Heart left ventricle (tissue), 16 donors: Measurements from ENCODE around the gene MSH3. TPM values are rescaled to one million over a fixed set of nuclear protein-coding genes. Genes with fewer than 3 reads are reported as not detected.

Experiments used
- ATAC-seq, 4 donors: fragments of 200-7000 bp; cut with Tn5 transposase; one replicate each; pipeline ENCODE4 v1.9.1; 2020 to 2022; ENCODE audit warnings: moderate library complexity in 4 of 4, mild to moderate bottlenecking in 3 of 4, moderate number of reproducible peaks in 1 of 4
- DNase-seq, 5 donors: peaks; one replicate each; pipeline ENCODE4 v3.0.0-alpha.2; 2020
- H3K27ac ChIP-seq, 12 donors: fragments of 200-600 bp; sonication (generic) in 4 of 12; one replicate each; pipeline versions ENCODE4 v1.5.0 to v1.8.0; 2016 to 2022; ENCODE audit warnings: mild to moderate bottlenecking in 2 of 12
- H3K27me3 ChIP-seq, 9 donors: fragments of 200-600 bp; sonication (generic) in 2 of 9; one replicate each; pipeline versions ENCODE4 v1.5.1 to v1.8.0; 2016 to 2022; ENCODE audit warnings: mild to moderate bottlenecking in 3 of 9
- H3K36me3 ChIP-seq, 9 donors: fragments of 200-600 bp; sonication (generic) in 2 of 9; one replicate each; pipeline versions ENCODE4 v1.5.0 to v1.8.0; 2018 to 2022; ENCODE audit warnings: mild to moderate bottlenecking in 2 of 9
- H3K4me1 ChIP-seq, 12 donors: fragments of 200-600 bp; sonication (generic) in 4 of 12; one replicate each; pipeline versions ENCODE4 v1.5.0 to v1.8.0; 2016 to 2022; ENCODE audit warnings: mild to moderate bottlenecking in 3 of 12
- H3K4me3 ChIP-seq, 12 donors: fragments of 200-600 bp; sonication (generic) in 4 of 12; one replicate each; pipeline versions ENCODE4 v1.5.0 to v1.8.0; 2017 to 2022; ENCODE audit warnings: mild to moderate bottlenecking in 9 of 12, moderate library complexity in 4 of 12
- H3K9me3 ChIP-seq, 12 donors: fragments of 200-600 bp; sonication (generic) in 4 of 12; one replicate each; pipeline versions ENCODE4 v1.5.0 to v1.8.0; 2016 to 2022; ENCODE audit warnings: mild to moderate bottlenecking in 1 of 12
- CTCF ChIP-seq, 12 donors: fragments of 200-600 bp; sonication (generic) in 4 of 12; IDR thresholded peaks; one replicate each; pipeline versions ENCODE4 v1.5.0 to v1.8.0; 2018 to 2022; ENCODE audit warnings: antibody characterized with exemption in 12 of 12, mild to moderate bottlenecking in 5 of 12
- POLR2A ChIP-seq, 2 donors: fragments of 450-650 bp; IDR thresholded peaks; one replicate each; pipeline ENCODE4 v1.6.1; 2017; ENCODE audit warnings: antibody characterized with exemption in 2 of 2, mild to moderate bottlenecking in 2 of 2, moderate library complexity in 2 of 2
- WGBS, 4 donors: extraction: QIAGEN DNeasy Blood & Tissue Kit in 2 of 4; methylation state at CpG; one replicate each; pipeline versions ENCODE4 v1.1.5 to v1.1.7; 2013 to 2018; 5-methylcytosine and 5-hydroxymethylcytosine counted together
- intact Hi-C, 10 donors: fragments of 100-400 bp; cut with DNase I; formaldehyde crosslinking; loops; one replicate each; pipeline versions ENCODE4 v1.11.1 to v1.14.2; 2022
- polyA plus RNA-seq, 2 donors: library from polyadenylated mRNA; stranded (reverse); fragments of 200-250 nt; gene quantifications; one replicate each; pipeline ENCODE4 v1.2.3, GENCODE V29; 2013
- total RNA-seq, 9 donors: library from RNA; depleted of rRNA in 2 of 9; stranded (reverse); fragments of >200 nt in 2 of 9; fragmentation: NEBNext Ultra II Directional in 3 of 9; extraction: Animal tissue kit (Norgen Biotek cat#: 25700) in 3 of 9; gene quantifications; one replicate each; pipeline versions ENCODE4 v1.1.0 to v1.2.4, GENCODE V29; 2016 to 2023
- donor health status: ischemic (EF 13 %, LVEDD 7.1; RV severe dilation, severe dysfunction).
- donor health status: healthy with polysubstance abuse.
- donor health status: DM: no; HTN: yes; CAD: no.
- donor health status: DM: no; HTN: no; CAD: no.
- donor health status: ischemic (EF 25% LVEDD 6.9; RV normal size, moderate dysfunction).
- donor health status: ischemic (EF 25% LVEDD 5.7; RV mildly dilated, moderate dysfunction).
- donor health status: healthy.
- donor health status: DM: yes; HTN: yes; CAD: no.
- donor health status: ischemic (EF 35%, LVEDD 5.7; RV mildly dilated, moderate dysfunction).
- donor health status: nonischemic (EF 11% LVEDD 7.7; RV severe dilation, severe dysfunction).
- donor health status: DM: yes; HTN: yes; CAD: no.
- donor health status: PGD.
- donor health status: ischemic (EF 29% LVEDD 5.4; RV normal size, mild dysfunction).
- donor health status: nonischemic (EF 23%, LVEDD 6.1; RV moderate dilation, normal function).

MSH3 gene
- total and polyA plus RNA-seq, 11 donors = 2.9 to 15.8 (median 8.4) TPM

GRCh38 chr5:80744149-80744548, 89.7 kb downstream of the MSH3 start:
- H3K27me3 ChIP-seq = no peaks in the 10 kb centered on the region
- DNase-seq (no peak), ATAC-seq (no peak)
- no peak overlapping the region for H3K4me3 ChIP-seq
- H3K9me3 ChIP-seq = peaks cover 0 to 5% (median 0%) of the 10 kb centered on the region in 12 donors
- H3K27ac ChIP-seq = no peak overlapping the region
- WGBS, 4 donors = 97 to 98% (median 98%) methylated on average over 2 of the region's 2 CpGs
- intact Hi-C loops = no loop called here
- TF ChIP-seq CTCF (IDR thresholded peaks at IDR 0.05) (no peak), POLR2A (IDR thresholded peaks at IDR 0.05) (no peak)
- H3K36me3 ChIP-seq = peaks cover 0 to 58% (median 46%) of the 10 kb centered on the region in 9 donors
- peaks cover 0 to 11% (median 0%) of the 10 kb centered on the region in 12 donors for H3K4me1 ChIP-seq

- H3K4me3 ChIP-seq = no peak overlapping the region
- H3K27me3 ChIP-seq = no peaks in the 10 kb centered on the region
- intact Hi-C loops = no loop called here
- ATAC-seq (no peak), DNase-seq (no peak)
- peaks cover 0 to 5% (median 0%) of the 10 kb centered on the region in 12 donors for H3K9me3 ChIP-seq
- TF ChIP-seq CTCF (IDR thresholded peaks at IDR 0.05) (no peak), POLR2A (IDR thresholded peaks at IDR 0.05) (no peak)
- WGBS, 4 donors = 87 to 100% (median 97%) methylated on average over 1 of the region's 1 CpG
- H3K36me3 ChIP-seq = peaks cover 0 to 58% (median 46%) of the 10 kb centered on the region in 9 donors
- no peak overlapping the region for H3K27ac ChIP-seq
- peaks cover 0 to 10% (median 0%) of the 10 kb centered on the region in 12 donors for H3K4me1 ChIP-seq
These were observed 91.0 kb downstream of the MSH3 start for GRCh38 chr5:80745490-80745889.

- H3K27ac ChIP-seq = no peak overlapping the region
- no peaks in the 10 kb centered on the region for H3K27me3 ChIP-seq
- H3K4me1 ChIP-seq = no peaks in the 10 kb centered on the region
- peaks cover 0 to 56% (median 40%) of the 10 kb centered on the region in 9 donors for H3K36me3 ChIP-seq
- intact Hi-C loops = no loop called here
- no peak overlapping the region for H3K4me3 ChIP-seq
- 94 to 96% (median 95%) methylated on average over 3 of the region's 3 CpGs for whole genome bisulfite sequencing, 4 donors
- DNase-seq = no peak
- no peak for ATAC-seq
- no peak for TF ChIP-seq CTCF (IDR thresholded peaks at IDR 0.05)
- no peak for TF ChIP-seq POLR2A (IDR thresholded peaks at IDR 0.05)
- peaks cover 0 to 5% (median 0%) of the 10 kb centered on the region in 12 donors for H3K9me3 ChIP-seq
These were observed 93.5 kb downstream of the MSH3 start for GRCh38 chr5:80747922-80748321.

GRCh38 chr5:80752427-80752826, 98.0 kb downstream of the MSH3 start:
- H3K9me3 ChIP-seq = no peaks in the 10 kb centered on the region
- TF ChIP-seq POLR2A (IDR thresholded peaks at IDR 0.05) = no peak
- no peak for TF ChIP-seq CTCF (IDR thresholded peaks at IDR 0.05)
- H3K4me3 ChIP-seq = no peak overlapping the region
- H3K27ac ChIP-seq = no peak overlapping the region
- intact Hi-C loops = no loop called here
- H3K4me1 ChIP-seq = peaks cover 0 to 28% (median 0%) of the 10 kb centered on the region in 12 donors
- peaks cover 0 to 18% (median 6%) of the 10 kb centered on the region in 9 donors for H3K36me3 ChIP-seq
- no peaks in the 10 kb centered on the region for H3K27me3 ChIP-seq
- no peak for ATAC-seq
- no peak for DNase-seq
